Stimulated activated CD8-positive, alpha-beta memory T cell treated with anti-CD3 and anti-CD28 coated beads, Interleukin-15, amount 100 ng/mL, for 48 hours (primary cell): ENCODE measurements around the gene ANGPTL7.
"Not testable (repeated sequence)": the region's sequence is repeated elsewhere in the genome, so short reads cannot be mapped to it uniquely, and the experiment has no call there.

Experiments used
- DNase-seq, 2 donors: peaks; one replicate each; pipeline ENCODE4 v3.0.0-alpha.2; 2020; ENCODE audit warnings: low read depth in 2 of 2

Gene ANGPTL7

GRCh38 chr1:11169202-11169601 lies 20.0 kb upstream of the ANGPTL7 start:
- no peak for DNase-seq

- no peak for DNase-seq
Observed at GRCh38 chr1:11170102-11170501, 19.1 kb upstream of the ANGPTL7 start.

- DNase-seq, result no peak
Observed at GRCh38 chr1:11174261-11174942, 14.8 kb upstream of the ANGPTL7 start.

GRCh38 chr1:11175461-11175860 lies 13.7 kb upstream of the ANGPTL7 start:
- DNase-seq, result no peak

- no peak for DNase-seq
Observed at GRCh38 chr1:11176081-11176706, 13.0 kb upstream of the ANGPTL7 start.

- DNase-seq, result no peak
Observed at GRCh38 chr1:11178021-11179015, 10.8 kb upstream of the ANGPTL7 start.

- no peak for DNase-seq
Observed at GRCh38 chr1:11179125-11179524, 10.0 kb upstream of the ANGPTL7 start.

GRCh38 chr1:11179749-11180148 lies 9.4 kb upstream of the ANGPTL7 start:
- not testable (repeated sequence) for DNase-seq

GRCh38 chr1:11180342-11180744 lies 8.8 kb upstream of the ANGPTL7 start:
- no peak for DNase-seq

- no peak for DNase-seq
Observed at GRCh38 chr1:11182884-11183283, 6.3 kb upstream of the ANGPTL7 start.

- DNase-seq, result no peak
Observed at GRCh38 chr1:11184973-11185372, 4.2 kb upstream of the ANGPTL7 start.

GRCh38 chr1:11187000-11187399 lies 2.2 kb upstream of the ANGPTL7 start:
- DNase-seq, result no peak

- no peak for DNase-seq
Observed at GRCh38 chr1:11187494-11187893, 1.7 kb upstream of the ANGPTL7 start.

- DNase-seq, result no peak
Observed at GRCh38 chr1:11187931-11188330, 1.2 kb upstream of the ANGPTL7 start.

- DNase-seq, result no peak
Observed at GRCh38 chr1:11188381-11188780, 774 bp upstream of the ANGPTL7 start.

GRCh38 chr1:11193376-11193775 lies 4.2 kb downstream of the ANGPTL7 start:
- DNase-seq, result no peak

- no peak for DNase-seq
Observed at GRCh38 chr1:11194407-11195176, 5.4 kb downstream of the ANGPTL7 start.

- no peak for DNase-seq
Observed at GRCh38 chr1:11196945-11197344, 7.8 kb downstream of the ANGPTL7 start.

GRCh38 chr1:11197359-11197758 lies 8.2 kb downstream of the ANGPTL7 start:
- DNase-seq, result no peak

GRCh38 chr1:11198257-11198656 lies 9.1 kb downstream of the ANGPTL7 start:
- no peak for DNase-seq

- DNase-seq, result no peak
Observed at GRCh38 chr1:11198851-11199594, 9.9 kb downstream of the ANGPTL7 start.
